MG63 (cell line): ENCODE measurements around the gene TPM1. TPM values are rescaled to one million over a fixed set of nuclear protein-coding genes. Genes with fewer than 3 reads are reported as not detected.

ENCODE experiments used
- DNase-seq: peaks from one replicate; pipeline ENCODE4 v3.0.0-alpha.2; 2020
- H3K27me3 ChIP-seq: fragments of 250-450 bp; sonication (Bioruptor Pico); 2 replicates; pipeline ENCODE4 v1.5.1; 2020; ENCODE audit warnings: mild to moderate bottlenecking, moderate library complexity
- H3K36me3 ChIP-seq: fragments of 250-450 bp; sonication (Bioruptor Pico); 2 replicates; pipeline ENCODE4 v1.5.1; 2020; ENCODE audit warnings: mild to moderate bottlenecking, moderate library complexity
- H3K4me3 ChIP-seq: fragments of 250-450 bp; sonication (Bioruptor Pico); 2 replicates; pipeline ENCODE4 v1.5.1; 2020; ENCODE audit warnings: mild to moderate bottlenecking, moderate library complexity
- H3K9me3 ChIP-seq: fragments of 250-450 bp; sonication (Bioruptor Pico); 2 replicates; pipeline ENCODE4 v1.5.1; 2020; ENCODE audit warnings: mild to moderate bottlenecking, moderate library complexity
- total RNA-seq: library from RNA; depleted of rRNA; stranded (reverse); fragments of >200 nt; shearing (Covaris generic); gene quantifications from 2 replicates; pipeline ENCODE4 v1.2.3, GENCODE V29; 2014; ENCODE audit warnings: low replicate concordance

Gene TPM1
- total RNA-seq, 1 experiment from 2014 or later, result 441 TPM

- no peaks in the 10 kb centered on the region for H3K27me3 ChIP-seq
- no peak for DNase-seq
- no peaks in the 10 kb centered on the region for H3K9me3 ChIP-seq
- H3K4me3 ChIP-seq, result peak overlapping the region; percentile 79
- peaks cover 8% of the 10 kb centered on the region for H3K36me3 ChIP-seq
Observed at GRCh38 chr15:63046917-63047760, 4.6 kb downstream of the TPM1 start.

GRCh38 chr15:63047792-63048114 lies 5.2 kb downstream of the TPM1 start:
- no peaks in the 10 kb centered on the region for H3K9me3 ChIP-seq
- no peak for DNase-seq
- H3K27me3 ChIP-seq, result no peaks in the 10 kb centered on the region
- H3K36me3 ChIP-seq, result peaks cover 11% of the 10 kb centered on the region
- H3K4me3 ChIP-seq, result peak overlapping the region; percentile 79

DNA sequence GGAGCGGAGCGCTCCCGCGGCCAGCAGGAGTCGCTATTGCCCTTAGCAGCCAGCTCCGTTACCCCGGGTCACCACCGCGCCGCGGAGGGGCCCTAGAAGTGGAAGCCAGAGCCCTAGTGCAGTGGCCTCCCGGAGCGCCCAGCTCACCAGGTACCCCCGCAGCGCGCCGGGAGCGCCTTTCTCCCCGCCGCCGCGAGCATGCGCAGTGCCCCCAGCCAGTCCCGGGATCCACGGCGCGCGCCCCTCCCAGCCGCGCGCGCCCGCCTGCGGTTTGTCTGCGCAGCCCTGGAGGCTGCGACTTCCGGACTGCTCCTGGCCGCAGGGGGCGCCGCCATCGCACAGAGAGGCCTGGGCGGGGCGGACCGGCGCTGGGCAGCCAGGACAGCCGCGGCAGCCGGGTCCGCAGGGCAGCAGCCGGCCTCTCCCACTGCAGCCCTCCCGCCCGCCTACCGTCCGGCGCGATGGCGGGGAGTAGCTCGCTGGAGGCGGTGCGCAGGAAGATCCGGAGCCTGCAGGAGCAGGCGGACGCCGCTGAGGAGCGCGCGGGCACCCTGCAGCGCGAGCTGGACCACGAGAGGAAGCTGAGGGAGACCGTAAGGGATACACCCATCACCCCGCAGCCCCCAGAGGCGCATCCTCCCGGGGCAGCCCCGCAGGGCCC lies 5.7 kb downstream of the TPM1 start:
- H3K27me3 ChIP-seq, result no peaks in the 10 kb centered on the region
- H3K36me3 ChIP-seq, result peaks cover 16% of the 10 kb centered on the region
- H3K9me3 ChIP-seq, result no peaks in the 10 kb centered on the region
- peak; percentile 95 for DNase-seq
- peak overlapping the region; percentile 79 for H3K4me3 ChIP-seq

- peaks cover 18% of the 10 kb centered on the region for H3K36me3 ChIP-seq
- no peaks in the 10 kb centered on the region for H3K9me3 ChIP-seq
- H3K4me3 ChIP-seq, result peak overlapping the region; percentile 79
- DNase-seq, result peak; percentile 51
- H3K27me3 ChIP-seq, result no peaks in the 10 kb centered on the region
Observed at GRCh38 chr15:63048776-63049665, 6.5 kb downstream of the TPM1 start.

DNA sequence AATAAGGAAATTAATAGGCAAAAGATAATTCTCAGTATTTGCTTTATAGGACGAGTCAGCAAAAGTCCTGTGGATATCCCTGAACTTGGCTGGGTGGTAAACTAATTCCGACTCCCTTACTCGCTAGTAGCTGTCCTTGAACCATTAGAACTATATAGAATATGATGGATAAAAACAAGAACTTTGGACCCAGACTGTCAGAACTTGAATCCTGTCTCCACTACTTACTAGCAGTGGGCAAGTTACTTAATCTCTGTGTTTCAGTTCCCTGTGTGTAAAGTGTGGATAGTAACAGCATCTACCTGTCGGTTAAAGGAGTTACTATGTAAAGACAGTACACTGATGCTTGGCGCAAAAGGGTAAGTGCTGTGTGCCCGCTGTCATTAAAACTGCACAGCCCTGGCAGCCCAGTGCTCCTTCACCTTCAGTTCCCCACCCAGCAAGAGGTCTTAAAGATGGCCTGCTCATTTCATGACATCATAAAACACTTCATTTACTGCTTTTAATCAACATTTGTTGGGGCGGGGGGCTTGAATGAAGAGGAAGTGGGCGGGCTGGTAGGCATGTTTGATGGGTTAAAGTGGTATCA lies 7.3 kb downstream of the TPM1 start:
- H3K27me3 ChIP-seq, result no peaks in the 10 kb centered on the region
- H3K9me3 ChIP-seq, result no peaks in the 10 kb centered on the region
- DNase-seq, result no peak
- peak overlapping the region; percentile 79 for H3K4me3 ChIP-seq
- peaks cover 20% of the 10 kb centered on the region for H3K36me3 ChIP-seq

- no peaks in the 10 kb centered on the region for H3K27me3 ChIP-seq
- peaks cover 26% of the 10 kb centered on the region for H3K36me3 ChIP-seq
- H3K9me3 ChIP-seq, result no peaks in the 10 kb centered on the region
- no peak for DNase-seq
- H3K4me3 ChIP-seq, result peak overlapping the region; percentile 2; the same call in 1 of the 2 replicates
Observed at GRCh38 chr15:63050731-63051155, 8.2 kb downstream of the TPM1 start.

DNA sequence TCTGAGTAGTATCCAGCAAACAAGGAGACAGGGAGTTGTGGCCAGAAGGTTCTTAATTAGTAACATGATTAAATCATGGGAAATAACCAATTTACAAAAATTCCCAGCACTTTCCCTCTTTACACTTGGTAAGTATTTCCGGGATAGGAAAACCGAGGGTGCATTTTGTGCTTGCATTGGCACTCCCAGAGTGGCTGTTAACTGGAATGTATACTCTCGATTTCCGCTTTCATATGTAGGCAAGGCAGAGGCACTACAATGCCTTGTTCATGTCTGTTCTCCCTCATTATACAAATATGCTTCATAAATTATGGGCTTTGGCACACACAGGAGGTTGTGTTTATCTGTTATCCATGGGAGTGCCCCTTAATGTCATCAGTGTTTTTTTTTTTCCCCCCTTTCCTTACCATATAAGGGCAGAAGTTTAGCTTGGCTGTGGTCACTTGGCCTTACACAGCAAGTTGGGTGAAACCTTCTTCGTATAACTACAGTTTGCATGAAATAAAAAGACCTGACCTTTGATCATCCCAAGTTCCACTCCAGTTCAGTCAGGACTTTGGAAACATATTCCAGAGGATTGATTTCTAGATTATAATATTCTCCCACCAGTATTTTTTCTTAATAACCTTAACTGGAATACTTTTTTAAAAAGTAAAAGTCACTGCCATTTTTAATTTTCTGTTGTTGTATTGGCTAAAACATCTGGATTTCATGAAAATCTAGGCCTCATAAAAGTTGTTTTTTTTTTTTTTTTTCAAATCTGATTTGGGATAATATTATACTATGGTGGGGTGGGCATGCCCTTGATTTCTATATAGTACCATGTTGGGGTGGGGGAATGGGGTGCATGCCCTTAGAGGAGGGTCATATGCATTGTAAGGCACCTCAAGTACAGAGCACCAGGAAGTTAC lies 8.9 kb downstream of the TPM1 start:
- Histone ChIP-seq H3K4me3 (no peak overlapping the region), H3K36me3 (peaks cover 30% of the 10 kb centered on the region), H3K27me3 (no peaks in the 10 kb centered on the region), H3K9me3 (no peaks in the 10 kb centered on the region)
- no peak for DNase-seq

DNA sequence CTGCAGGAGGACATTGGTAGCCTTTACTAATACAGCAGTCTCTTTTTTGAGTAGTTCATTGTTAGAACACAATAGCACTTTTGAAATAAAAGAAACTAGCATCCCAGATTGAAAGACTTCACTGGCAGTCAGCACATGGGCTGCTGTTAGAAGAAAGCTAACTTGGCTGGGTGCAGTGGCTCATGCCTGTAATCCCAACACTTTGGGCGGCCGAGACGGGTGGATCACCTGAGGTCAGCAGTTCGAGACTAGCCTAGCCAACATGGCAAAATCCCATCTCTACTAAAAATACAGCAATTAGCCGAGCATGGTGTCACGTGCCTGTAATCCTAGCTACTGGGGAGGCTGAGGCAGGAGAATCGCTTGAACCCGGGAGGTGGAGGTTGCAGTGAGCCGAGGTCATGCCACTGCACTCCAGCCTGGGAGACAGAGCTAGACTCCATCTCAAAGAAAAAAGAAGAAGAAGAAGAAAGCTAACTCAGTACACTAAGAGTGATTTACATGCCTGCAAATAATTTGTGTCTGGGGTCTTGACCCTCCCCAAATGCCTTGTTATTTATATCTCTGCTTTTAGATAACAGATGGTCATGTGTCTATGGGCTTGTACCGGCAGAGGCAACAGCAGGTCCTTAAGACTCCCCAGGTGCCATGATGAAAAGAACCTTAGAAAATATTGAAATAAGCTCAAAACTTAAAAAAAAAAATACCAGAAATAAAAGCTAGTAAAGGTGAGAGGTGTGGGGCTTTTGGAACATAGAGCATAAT lies 9.7 kb downstream of the TPM1 start:
- Histone ChIP-seq H3K27me3 (no peaks in the 10 kb centered on the region), H3K9me3 (no peaks in the 10 kb centered on the region), H3K4me3 (no peak overlapping the region), H3K36me3 (peaks cover 38% of the 10 kb centered on the region)
- no peak for DNase-seq

DNA sequence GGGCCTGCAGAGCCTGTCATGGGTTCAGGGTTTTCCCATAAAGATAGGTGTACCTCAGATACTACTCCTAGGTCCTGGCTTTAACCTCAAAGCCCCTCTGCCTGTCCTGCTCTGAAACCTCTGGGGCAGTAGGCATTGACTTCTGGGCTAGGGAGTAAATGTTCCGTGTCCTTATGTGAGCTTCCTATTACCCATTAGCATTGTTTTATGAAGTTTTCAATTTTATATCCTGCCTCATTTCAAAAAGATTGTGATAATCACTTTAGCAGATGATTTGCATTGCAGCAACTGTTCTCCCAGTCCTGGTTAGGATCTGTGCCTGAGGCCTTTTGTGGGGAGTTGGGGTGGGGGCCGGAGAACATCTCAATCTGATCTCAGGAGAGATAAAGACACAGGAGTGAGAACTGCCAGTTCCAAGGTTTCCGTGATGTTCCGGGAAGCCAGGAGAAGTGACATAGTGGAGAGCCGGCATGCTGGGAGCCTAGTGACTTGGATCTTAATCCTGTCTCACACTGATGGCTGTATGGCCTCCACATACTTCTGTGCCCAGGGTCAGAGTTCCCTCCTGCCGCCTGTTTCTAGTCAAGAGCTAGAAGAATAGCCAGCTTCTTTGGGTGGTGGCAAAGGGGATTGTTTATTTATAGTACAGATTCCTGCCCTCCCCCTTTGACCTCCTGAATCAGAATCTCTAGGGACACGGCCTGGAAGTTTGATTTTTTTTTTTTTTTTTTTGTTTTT lies 10.6 kb downstream of the TPM1 start:
- Histone ChIP-seq H3K36me3 (peaks cover 47% of the 10 kb centered on the region), H3K4me3 (no peak overlapping the region), H3K27me3 (no peaks in the 10 kb centered on the region), H3K9me3 (no peaks in the 10 kb centered on the region)
- peak; percentile 30 for DNase-seq

DNA sequence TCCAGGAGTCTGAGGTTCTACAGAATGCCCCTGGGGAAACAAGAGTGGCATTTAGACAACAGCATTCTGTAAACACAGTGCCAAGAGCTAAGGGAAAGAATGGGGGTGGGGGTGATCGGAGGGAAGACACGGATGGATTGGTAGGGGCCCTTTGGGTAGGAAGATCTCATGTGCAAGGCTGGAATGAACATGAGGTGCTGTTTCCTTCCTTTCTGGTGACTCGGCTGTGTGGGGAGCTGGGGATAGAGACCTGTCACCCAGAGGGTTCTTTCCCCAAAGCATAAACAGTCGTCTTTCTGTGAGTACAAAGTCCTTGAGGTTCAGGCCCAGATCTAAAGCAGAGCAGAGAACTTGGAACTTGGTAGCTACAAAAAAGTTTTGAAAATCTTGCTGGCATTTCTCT lies 11.7 kb downstream of the TPM1 start:
- H3K27me3 ChIP-seq, result no peaks in the 10 kb centered on the region
- DNase-seq, result no peak
- no peaks in the 10 kb centered on the region for H3K9me3 ChIP-seq
- no peak overlapping the region for H3K4me3 ChIP-seq
- H3K36me3 ChIP-seq, result peaks cover 58% of the 10 kb centered on the region

DNA sequence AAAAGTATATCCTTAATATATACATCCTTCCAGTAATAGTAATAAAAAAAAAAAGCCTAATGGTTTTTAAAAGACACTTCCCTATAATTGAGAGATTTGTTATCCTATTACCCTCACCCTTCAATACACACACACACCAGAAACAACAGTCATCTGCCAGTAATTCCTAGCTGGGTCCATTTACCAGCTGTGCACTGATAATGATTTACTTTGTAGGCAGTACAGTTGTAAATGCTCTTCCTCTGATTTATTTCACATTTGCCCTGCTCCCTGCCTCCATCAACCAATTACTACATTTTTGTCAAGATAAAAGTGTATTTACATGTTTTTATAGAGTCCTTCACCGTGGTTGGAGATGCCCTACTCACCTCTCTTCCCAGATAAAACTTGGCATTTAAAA lies 12.4 kb downstream of the TPM1 start:
- Histone ChIP-seq H3K36me3 (peaks cover 65% of the 10 kb centered on the region), H3K9me3 (no peaks in the 10 kb centered on the region), H3K27me3 (no peaks in the 10 kb centered on the region), H3K4me3 (no peak overlapping the region)
- no peak for DNase-seq

- DNase-seq, result no peak
Observed at GRCh38 chr15:63056829-63057228, 14.3 kb downstream of the TPM1 start.

DNA sequence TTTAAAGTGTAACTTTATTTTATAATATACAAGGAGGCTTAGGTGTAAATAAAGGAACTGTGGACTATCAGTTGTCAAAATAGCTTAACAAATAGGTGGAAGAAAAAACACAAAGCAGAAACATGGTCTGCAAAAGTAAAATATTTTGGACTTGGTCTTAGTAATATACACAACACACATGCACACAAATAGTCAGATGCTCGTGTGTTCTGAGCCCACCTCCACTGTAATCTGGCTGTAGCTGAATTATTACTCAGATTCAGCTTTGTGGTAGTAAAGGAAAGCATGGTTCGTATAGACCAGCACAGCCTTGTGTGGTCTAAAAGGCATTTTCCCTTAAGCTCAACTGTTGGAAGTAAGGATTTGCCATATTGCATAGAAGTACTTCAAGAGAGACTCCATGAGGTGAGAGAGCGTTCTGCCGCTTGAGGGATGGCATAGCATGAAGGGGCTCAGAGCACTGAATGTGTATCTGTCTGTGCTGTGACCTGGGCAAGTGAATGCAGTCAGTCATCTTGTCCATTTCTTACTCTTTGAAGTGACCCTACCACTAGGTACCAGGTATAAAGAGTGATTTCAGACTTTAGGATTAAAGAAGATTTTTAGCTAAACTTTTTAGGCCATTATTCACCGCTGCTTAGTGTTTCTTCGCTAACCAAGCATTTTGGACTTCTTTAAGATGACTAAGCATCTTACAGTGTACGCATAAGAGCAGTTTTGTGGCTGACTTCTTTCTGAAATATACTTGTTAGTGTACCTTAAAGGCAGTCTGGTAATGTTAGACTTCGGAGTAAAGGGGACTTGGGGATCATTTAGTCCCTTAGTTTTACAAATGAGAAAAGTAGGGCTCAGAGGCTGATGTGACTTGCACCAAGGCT lies 15.2 kb downstream of the TPM1 start:
- Histone ChIP-seq H3K4me3 (no peak overlapping the region), H3K27me3 (no peaks in the 10 kb centered on the region), H3K9me3 (no peaks in the 10 kb centered on the region), H3K36me3 (peaks cover 85% of the 10 kb centered on the region)
- DNase-seq, result no peak

More at GRCh38 chr15:63056829-63057228, 14.3 kb downstream of the TPM1 start:
- Histone ChIP-seq H3K4me3 (no peak overlapping the region), H3K27me3 (no peaks in the 10 kb centered on the region), H3K9me3 (no peaks in the 10 kb centered on the region), H3K36me3 (peaks cover 81% of the 10 kb centered on the region)

- no peak overlapping the region for H3K4me3 ChIP-seq
- H3K27me3 ChIP-seq, result no peaks in the 10 kb centered on the region
- H3K36me3 ChIP-seq, result peaks cover 91% of the 10 kb centered on the region
- DNase-seq, result no peak
- H3K9me3 ChIP-seq, result no peaks in the 10 kb centered on the region
Observed at GRCh38 chr15:63059075-63059474, 16.5 kb downstream of the TPM1 start.
